GM19372 (cell line): Measurements from ENCODE around the gene MARCKSL1.
"Not testable (repeated sequence)": the region's sequence is repeated elsewhere in the genome, so short reads cannot be mapped to it uniquely, and the experiment has no call there.

Experiments
- ATAC-seq: cut with Tn5 transposase; IDR thresholded peaks from one replicate; pipeline ENCODE4 v1.9.1; 2021; ENCODE audit warnings: mild to moderate bottlenecking, low read depth, moderate library complexity; ENCODE audit not compliant: unreplicated experiment

The MARCKSL1 gene

GRCh38 chr1:32334274-32334861, 1.7 kb downstream of the MARCKSL1 start:
- no peak for ATAC-seq

GRCh38 chr1:32333251-32333963, 2.6 kb downstream of the MARCKSL1 start:
- no peak for ATAC-seq

GRCh38 chr1:32332290-32333079, 3.5 kb downstream of the MARCKSL1 start:
- ATAC-seq, result no peak

- ATAC-seq, result no peak
Observed at GRCh38 chr1:32331549-32331948, 4.5 kb downstream of the MARCKSL1 start.

DNA sequence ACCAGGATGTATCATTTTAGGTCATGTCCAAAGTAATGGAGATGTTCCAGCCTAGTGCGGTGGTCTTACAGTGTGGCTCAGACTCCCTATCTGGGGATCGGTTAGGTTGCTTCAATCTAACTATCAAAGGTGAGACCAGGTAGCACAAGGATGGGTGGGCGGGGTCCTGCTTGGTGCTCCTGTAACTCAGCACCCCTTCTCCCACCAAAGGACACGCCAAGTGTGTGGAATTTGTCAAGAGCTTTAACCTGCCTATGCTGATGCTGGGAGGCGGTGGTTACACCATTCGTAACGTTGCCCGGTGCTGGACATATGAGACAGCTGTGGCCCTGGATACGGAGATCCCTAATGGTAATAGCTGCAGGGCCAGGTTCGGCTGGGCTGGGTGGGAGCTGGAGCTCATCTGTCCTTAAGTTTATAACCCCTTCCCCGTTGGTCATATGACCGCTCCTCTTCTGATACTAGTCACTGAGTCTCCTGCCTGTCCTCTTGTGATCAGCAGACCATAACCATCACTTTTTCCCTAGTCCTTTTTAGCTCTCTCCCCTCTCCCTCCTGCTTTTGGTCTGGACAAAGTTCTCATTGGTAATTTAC, 5.4 kb downstream of the MARCKSL1 start:
- no peak for ATAC-seq

GRCh38 chr1:32329931-32330466, 6.0 kb downstream of the MARCKSL1 start:
- ATAC-seq, result no peak

DNA sequence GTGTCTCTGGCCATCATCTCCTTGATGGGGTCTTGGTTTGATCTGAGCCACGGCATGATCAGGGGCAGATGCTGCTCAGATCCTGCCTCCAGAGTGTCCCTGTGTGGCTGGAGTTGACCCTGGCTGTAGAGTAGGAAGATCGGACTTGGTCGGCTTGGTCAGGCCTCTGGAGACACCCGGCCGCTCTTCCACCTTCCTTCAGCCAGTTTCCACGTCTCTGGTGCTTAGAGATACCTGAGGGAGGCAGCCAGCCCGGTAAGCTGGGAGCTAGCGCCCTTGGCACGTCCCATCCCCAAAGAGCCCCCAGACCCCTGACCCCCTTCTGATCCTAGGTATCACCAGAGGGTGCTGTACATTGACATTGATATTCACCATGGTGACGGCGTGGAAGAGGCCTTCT, 8.8 kb downstream of the MARCKSL1 start:
- ATAC-seq, result no peak

DNA sequence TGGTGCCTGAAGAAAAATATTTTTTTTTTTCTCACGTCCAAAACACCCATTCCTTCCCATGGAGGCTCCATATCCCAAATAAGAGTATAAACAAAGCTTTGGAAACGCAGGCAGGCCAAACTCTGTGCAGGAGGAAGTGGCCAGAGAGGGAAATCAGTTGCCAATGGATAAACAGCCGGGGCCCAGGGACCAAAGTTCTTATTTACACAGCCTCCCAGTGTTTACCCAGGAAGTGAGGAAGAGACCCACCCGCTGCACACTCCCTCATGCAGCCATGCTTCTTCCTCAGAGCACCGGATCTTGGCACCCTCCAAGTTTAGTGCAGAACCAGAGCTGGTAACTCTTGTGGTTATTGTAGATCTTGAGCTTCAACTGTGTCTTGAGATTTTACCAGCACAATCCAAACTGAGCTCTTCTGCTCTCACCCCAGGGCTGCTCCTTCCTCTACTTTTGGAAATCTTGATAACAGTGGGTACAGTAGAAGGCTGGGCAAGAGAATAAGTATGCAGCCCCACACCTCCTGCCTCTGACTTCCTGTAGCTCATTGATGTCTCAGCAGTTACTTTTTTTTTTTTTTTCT, 14.2 kb downstream of the MARCKSL1 start:
- no peak for ATAC-seq

DNA sequence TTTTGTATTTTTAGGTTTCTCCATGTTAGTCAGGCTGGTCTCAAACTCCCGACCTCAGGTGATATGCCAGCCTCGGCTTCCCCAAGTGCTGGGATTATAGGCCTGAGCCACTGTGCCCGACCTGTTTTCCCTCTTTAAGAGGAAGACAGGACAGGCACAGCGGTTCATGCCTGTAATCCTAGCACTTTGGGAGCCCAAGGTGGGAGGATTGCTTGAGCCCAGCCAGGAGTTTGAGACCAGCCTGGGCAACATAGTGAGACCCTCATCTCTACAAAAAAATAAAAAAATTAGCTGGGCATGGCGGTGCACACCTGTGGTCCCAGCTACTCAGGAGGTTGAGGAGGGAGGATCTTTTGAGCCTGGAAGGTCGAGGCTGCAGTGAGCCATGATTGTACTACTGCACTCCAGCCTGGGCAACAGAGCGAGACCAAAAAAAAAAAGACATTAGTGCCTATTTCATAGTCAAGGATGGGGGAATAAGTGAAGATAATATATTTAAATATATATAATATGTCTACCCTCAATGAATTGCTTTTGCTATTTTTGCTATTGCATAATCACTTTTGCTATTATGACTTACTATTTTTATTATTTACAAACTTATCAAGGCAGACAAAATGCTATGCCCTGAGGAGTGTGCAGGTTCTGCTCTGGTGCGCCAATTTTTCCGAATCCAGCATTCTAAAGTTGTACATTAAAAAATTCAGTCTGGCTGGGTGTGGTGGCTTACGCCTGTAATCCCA, 17.7 kb downstream of the MARCKSL1 start:
- no peak for ATAC-seq

- ATAC-seq, result no peak
Observed at GRCh38 chr1:32316903-32317277, 19.1 kb downstream of the MARCKSL1 start.

DNA sequence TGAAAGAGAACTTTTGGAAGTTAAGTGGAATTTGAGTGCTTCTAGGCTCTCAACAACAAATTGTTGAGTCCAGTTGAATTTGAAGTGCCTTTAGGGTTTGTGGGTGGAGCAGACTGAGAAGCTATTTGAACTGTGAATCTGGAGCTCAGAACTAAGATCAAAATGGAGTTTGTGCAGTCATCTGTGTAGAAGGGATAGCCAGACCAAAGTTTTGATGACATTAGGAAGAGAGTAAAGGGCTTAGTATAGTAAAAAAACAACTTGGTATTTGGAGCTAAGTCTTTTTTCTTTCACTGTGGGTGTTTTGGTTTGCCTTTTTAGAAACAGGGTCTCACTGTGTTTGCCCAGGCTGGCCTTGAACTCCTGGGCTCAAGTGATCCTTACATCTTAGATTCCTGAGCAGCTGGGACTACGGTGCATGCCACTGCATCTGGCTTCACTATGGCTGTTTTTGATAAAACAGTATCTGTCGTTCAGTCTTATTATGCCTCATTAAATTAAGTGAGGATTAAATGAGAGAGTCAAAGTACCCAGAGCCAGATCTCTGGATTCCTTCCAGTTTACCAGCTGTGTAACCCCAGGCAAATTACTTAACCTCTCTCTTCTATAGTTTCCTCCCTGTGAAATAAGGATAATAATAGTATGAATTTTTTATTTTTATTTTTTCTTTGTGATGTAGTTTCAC, 24.2 kb downstream of the MARCKSL1 start:
- ATAC-seq, result no peak

- no peak for ATAC-seq
Observed at GRCh38 chr1:32309960-32310359, 26.1 kb downstream of the MARCKSL1 start.

DNA sequence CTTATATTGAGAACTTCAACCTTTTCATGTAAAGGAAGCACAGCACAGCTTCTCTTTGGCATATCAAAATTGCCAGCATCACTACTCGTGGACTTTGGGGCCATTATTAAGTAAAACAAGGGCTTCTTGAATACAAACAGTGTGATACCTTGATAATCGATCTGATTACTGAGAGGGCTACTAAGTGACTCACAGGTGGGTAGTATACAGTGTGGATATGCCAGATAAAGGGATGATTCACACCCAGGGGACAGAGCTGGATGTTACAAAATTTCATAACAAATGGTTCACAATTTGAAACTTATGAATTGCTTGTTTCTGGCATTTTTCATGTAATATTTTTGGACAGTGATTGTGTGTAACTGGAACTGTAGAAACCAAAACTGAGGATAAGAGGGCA, 28.7 kb downstream of the MARCKSL1 start:
- no peak for ATAC-seq

DNA sequence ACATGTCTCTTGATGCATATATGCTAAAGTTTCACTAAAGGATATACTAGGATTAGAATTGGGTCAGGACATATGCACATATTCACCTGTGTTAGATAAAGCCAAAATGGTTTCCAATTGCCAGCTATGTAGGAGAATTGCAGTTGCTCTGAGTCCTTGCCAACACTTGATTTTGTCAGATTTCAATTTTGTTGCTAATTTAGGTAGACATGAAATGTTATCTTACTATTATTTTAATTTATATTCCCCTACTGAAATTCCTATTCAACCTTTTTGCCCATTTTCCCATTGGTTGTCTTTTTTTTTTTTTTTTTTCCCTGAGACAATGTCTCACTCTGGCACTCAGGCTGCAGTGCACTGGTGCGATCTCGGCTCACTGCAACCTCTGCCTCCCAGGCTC, 30.7 kb downstream of the MARCKSL1 start:
- no peak for ATAC-seq

GRCh38 chr1:32303997-32304622, 31.9 kb downstream of the MARCKSL1 start:
- no peak for ATAC-seq

GRCh38 chr1:32303358-32303757, 32.7 kb downstream of the MARCKSL1 start:
- ATAC-seq, result no peak

- ATAC-seq, result no peak
Observed at GRCh38 chr1:32299327-32299726, 36.7 kb downstream of the MARCKSL1 start.

DNA sequence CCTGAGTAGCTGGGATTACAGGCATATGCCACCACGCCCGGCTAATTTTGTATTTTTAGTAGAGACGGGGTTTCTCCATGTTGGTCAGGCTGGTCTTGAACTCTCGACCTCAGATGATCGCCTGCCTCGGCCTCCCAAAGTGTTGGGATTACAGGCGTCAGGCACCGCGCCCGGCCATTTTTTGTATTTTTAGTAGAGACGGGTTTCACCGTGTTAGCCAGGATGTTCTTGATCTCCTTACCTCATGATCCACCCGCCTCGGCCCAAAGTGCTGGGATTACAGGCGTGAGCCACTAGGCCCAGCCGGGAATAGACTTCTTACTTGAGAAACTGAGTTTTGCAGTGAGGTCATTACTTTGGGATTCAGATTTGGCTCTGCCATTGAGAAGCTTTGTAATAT, 37.8 kb downstream of the MARCKSL1 start:
- ATAC-seq, result not testable (repeated sequence)
